RWPE1 (cell line): ENCODE data around the gene KRT14.

ENCODE experiments used
- CTCF ChIA-PET: fragments of 350-600 bp; sonication (Branson Sonifier 250); formaldehyde crosslinking; extraction: SDS; loops from one replicate; lab custom pipeline; 2021; lab: Yijun Ruan, JAX
- POLR2A ChIA-PET: fragments of 400-600 bp; formaldehyde crosslinking; extraction: SDS; loops from one replicate; lab custom pipeline; 2020; ENCODE audit warnings: antibody characterized with exemption; ENCODE audit not compliant: low non-redundant PET; lab: Yijun Ruan, JAX
- DNase-seq: peaks from one replicate; pipeline ENCODE4 v3.0.0; 2012; ENCODE audit warnings: low spot score
- H3K27ac ChIP-seq: fragments of 450-650 bp; 2 replicates; pipeline ENCODE4 v1.5.1; 2017
- TF ChIP-seq, protein P1 (sequence below): fragments of 450-650 bp; conservative IDR thresholded peaks from 2 replicates; pipeline ENCODE4 v1.5.1; 2017; ENCODE audit warnings: low read depth, mild to moderate bottlenecking

Gene KRT14

DNA sequence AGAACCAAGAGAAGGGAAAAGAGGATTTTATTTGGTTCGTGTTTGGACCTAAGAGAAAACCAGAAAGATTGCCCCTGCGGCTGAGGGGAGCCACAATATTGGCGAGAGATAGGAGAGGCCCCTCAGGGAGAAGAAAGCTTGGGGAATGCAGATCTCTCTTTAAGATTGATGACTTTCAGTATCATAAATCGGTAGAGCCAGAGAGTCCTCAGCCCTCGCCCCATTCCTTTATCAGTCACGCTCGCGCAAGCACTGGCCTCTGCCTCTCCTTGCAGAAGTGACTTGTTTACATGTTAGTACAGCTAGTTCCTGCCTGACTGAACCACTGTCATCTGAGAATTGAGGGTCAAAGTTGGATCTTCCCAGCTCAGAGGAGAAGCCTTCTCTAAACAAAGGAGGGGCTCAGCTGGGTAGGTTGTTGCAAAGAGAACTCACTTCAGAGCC lies 37.1 kb downstream of the KRT14 start:
- TF ChIP-seq, protein P1, sequence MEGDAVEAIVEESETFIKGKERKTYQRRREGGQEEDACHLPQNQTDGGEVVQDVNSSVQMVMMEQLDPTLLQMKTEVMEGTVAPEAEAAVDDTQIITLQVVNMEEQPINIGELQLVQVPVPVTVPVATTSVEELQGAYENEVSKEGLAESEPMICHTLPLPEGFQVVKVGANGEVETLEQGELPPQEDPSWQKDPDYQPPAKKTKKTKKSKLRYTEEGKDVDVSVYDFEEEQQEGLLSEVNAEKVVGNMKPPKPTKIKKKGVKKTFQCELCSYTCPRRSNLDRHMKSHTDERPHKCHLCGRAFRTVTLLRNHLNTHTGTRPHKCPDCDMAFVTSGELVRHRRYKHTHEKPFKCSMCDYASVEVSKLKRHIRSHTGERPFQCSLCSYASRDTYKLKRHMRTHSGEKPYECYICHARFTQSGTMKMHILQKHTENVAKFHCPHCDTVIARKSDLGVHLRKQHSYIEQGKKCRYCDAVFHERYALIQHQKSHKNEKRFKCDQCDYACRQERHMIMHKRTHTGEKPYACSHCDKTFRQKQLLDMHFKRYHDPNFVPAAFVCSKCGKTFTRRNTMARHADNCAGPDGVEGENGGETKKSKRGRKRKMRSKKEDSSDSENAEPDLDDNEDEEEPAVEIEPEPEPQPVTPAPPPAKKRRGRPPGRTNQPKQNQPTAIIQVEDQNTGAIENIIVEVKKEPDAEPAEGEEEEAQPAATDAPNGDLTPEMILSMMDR = 0 out of 2 replicates have a peak, but pooled peaks have one; percentile 0
- POLR2A ChIA-PET = interaction anchor here (0.5 to 0.6 kb wide), 2 partner anchors 11 to 115 kb away, joined by 3 to 4 read pairs; no protein-coding TSS in a partner anchor
- CTCF ChIA-PET = interaction anchor here (0.5 to 4.5 kb wide), 43 partner anchors 9 to 1398 kb away, joined by 3 to 57 read pairs (median 4); partner anchors contain the start of genes KRT15 and KRT36
- H3K27ac ChIP-seq = peak overlapping the region; percentile 98
- no peak for DNase-seq

DNA sequence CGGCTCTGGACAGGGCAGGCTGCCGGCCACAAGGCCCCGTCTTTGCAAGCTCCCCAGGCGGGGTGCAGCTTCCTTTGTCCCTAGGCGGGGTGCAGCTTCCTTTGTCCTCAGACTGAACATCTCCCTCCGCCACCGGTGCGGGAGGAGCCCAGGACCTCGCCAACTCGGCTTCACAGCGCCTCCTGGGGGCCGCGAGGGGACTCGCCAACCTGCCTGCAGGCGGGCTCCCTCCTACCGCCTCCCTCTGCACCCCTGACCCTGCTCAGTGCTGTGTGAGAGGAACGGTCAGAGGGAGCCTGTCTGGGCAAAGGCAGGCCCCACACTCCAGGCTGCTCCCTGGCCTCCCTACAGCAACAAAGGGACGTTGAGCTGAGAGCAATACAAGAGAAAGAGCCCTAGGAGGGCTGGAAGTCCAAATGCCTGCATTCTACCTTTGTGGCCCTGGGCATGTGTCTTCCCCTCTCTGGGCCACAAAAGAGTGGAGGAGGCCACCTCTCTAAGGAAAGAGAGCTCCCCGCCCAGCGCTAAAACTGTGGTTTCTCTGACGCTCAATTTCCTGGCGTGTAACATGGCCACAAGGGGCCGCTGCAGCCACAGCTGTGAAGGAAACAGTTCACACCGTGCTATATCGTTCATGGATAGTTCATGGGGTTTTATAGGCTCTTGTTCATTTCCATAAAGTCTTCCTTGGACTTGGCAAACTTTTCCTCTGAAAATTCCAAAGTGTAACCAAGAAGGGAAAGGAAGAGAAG lies 37.7 kb downstream of the KRT14 start:
- peak; percentile 79 for DNase-seq
- POLR2A ChIA-PET = interaction anchor here (0.5 to 1.0 kb wide), 3 partner anchors 11 to 131 kb away, joined by 3 to 4 read pairs (median 3); no protein-coding TSS in a partner anchor
- peak overlapping the region; percentile 98 for H3K27ac ChIP-seq
- TF ChIP-seq, protein P1 = peak; percentile 94
- CTCF ChIA-PET = interaction anchor here (0.5 to 4.5 kb wide), 64 partner anchors 8 to 1397 kb away, joined by 3 to 57 read pairs (median 4); partner anchors contain the start of genes KRT13, KRT15, KRT17 and KRT19

DNA sequence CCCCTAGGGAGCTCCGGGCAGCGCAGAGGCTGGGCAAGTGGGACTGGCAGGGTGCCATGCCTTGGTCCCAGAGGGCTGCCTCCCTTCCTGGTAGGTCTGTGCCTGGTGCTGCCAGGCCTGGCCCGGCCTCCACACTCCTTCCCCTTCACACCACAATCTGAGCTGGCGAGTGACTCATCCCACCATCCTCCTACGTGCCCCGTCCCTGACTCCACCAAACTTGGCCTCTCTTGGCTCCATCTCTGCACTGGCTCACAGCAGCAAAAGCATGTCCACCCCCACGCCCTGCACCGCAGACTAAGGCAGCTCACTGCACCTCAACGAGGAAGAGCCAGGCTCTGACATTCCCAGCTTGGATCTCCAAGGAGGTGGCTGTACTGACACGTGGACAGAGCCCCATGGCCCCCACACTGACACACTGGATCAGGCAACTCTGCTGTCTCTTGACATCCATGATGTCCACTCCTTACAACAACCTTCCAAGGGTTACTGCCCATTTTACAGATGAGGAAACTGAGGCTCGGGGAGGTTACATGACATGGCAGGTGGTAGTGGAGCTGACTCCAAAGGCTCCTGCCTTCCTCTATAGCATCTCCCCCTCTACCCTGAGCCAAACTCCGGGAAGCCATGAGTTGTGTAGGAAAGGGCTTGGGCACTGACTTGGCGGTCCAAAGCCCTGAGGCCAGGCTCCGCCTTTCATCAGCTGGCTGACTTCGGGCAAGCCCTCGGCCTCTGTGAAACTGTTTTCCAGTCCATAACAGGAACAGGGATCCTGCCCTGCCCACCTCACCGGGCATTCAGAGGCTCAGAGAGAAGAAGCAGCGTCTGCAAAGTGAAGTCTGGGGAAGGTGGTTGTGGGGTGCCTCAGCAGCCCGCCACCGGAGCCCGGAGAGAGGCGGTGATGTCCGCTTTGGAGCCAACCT lies 38.5 kb downstream of the KRT14 start:
- POLR2A ChIA-PET = interaction anchor here (0.5 to 1.0 kb wide), 4 partner anchors 29 to 144 kb away, joined by 3 to 4 read pairs (median 4); partner anchors contain the start of gene KRT15
- peak; percentile 95 for DNase-seq
- peak overlapping the region; percentile 98 for H3K27ac ChIP-seq
- CTCF ChIA-PET = interaction anchor here (0.5 to 4.5 kb wide), 41 partner anchors 7 to 1194 kb away, joined by 3 to 57 read pairs (median 6); partner anchors contain the start of genes KRT13, KRT15, KRT19 and KRT36
- TF ChIP-seq, protein P1 = no peak

DNA sequence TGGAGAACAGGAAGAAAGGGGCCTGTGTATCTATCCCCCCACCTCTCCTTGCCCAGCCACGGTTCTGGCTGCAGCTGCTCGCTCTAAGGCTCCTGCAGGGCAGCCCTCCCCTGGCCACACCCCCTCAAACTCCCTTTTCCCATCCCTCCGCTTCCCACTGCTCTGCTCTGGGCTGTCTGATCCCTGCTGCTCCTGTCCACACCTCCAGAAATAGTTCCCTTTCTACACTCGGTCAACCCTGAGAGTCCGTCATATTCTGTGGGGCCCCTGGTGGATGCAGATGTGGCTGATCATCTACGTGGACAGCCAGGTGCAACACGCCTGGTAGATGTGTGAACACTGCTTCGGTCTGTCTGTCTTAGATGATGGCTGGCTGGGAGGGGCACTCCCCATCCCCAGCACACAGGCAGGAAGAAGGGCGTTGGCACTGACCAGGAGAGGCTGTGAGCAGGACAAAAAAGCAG lies 39.3 kb downstream of the KRT14 start:
- no peak for DNase-seq
- peak overlapping the region; percentile 98 for H3K27ac ChIP-seq
- POLR2A ChIA-PET = interaction anchor here (0.5 kb wide), 1 partner anchor 71 kb away, joined by 4 read pairs; no protein-coding TSS in a partner anchor
- TF ChIP-seq, protein P1 = no peak
- CTCF ChIA-PET = interaction anchor here (1.3 to 4.5 kb wide), 8 partner anchors 27 to 691 kb away, joined by 8 to 57 read pairs (median 21); partner anchors contain the start of gene KRT15

DNA sequence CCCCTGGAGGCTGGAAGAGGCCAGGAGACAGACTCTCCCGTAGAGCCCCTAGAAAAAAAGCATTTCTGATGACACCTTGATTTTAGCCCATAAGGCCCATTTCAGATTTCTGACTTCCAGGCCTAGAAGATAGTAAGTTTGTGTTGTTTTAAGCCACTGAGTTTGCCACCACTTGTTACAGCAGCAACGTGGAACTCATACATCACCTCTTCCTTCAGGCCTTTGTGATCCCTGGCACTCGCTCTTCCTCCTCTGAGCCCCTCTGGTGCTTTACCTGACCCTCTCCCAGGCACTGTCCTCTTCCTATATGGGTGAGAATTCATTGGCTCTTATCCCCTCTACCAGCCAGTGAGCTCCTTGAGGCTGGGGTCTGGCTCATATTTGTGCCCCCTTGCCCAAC lies 39.9 kb downstream of the KRT14 start:
- ChIA-PET CTCF (interaction anchor here (3.3 to 4.5 kb wide), 2 partner anchors 101 to 120 kb away, joined by 24 to 51 read pairs; no protein-coding TSS in a partner anchor), POLR2A (no interaction called here)
- TF ChIP-seq, protein P1 = no peak
- no peak for DNase-seq
- H3K27ac ChIP-seq = peak overlapping the region; percentile 98
